HG03378 (cell line): ENCODE data around the gene SLC25A34.

Experiments used
- ATAC-seq: cut with Tn5 transposase; IDR thresholded peaks from one replicate; pipeline ENCODE4 v1.9.1; 2021; ENCODE audit warnings: mild to moderate bottlenecking, moderate library complexity; ENCODE audit not compliant: unreplicated experiment

The SLC25A34 gene

DNA sequence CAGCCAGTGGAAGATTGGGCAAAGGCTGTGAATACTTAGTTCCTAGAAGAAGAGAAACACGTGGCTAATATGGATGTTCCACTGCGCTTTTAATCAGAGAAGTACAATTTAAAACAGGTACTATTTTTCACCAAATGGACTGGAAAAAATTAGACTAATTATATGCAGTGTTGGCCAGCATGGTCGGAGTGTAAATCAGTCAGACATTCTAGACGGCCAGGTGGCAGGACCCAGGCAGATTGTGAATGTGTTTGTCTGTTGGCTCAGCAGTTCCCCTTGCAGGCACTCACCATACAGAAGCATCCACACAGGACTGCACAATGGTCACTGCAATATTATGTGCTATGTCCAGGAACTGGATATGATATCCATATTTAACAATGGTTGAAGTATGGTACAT, 23.9 kb upstream of the SLC25A34 start:
- ATAC-seq, result no peak

DNA sequence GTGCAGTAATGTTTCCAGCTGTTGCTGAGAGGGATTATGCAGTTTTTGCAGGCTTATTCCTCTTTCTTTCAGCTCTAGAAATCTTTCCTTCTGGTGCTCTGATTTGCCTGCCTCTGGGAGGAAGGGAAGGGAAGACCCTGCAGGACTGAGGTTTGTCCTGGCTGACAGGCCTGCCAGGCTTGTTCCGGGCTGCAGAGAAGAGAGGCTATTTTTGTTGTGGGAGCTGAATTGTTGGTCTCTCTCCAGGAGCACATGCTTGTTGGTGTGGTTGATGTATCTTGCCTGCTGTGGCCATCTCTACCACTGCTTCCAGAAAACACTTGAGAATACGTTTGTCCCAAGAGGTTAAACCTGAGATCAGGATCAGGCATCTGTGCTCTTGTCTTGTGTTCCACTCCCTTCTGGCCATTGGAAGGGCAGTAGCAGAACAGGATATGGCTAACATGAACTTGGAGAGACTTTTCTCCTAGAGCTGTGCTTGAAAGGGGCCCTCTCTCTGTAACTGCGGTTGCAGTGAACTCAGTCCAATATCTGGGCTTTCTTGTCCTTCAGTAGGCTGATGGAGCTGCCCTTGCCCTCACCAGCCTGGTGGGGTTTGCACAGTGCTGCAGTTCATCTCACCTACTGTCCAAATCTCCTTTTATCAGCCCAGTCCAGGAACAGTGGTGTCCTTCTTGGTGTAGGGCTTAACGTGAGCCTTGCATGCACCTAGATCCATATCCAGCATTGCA, 21.5 kb upstream of the SLC25A34 start:
- no peak for ATAC-seq

DNA sequence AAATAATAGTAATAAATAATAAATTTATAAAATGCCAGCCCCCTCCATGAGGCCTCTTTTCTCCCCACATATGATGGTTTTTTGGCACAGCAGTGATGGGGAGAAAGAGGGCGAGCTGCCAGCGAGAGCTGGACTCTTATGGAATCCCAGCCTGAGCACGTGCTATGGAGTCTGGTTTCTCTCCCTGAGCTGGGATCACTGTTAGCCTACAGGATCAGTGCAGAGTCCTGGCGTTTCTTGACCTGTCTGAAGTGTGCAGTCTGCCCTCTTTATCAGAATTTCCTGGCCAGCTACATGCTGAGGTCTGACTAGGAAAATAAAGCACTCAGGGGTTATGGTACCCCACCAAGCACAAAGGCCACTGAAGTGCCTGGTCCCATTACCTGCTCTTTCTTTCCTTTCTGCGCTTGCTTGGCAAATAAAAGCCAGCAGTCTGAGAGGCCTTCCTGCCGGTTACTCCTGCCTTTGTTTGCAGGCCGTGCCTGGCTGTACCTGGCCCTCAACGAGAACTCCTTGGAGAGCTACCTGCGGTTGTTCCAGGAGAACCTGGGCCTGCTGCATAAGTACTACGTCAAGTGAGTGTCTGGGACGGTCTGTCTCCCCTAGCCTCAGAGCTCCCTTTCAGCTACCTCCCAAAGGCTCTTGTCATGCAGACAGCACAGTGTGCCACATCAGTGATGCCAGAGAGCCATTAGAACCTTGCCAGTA, 18.5 kb upstream of the SLC25A34 start:
- no peak for ATAC-seq

DNA sequence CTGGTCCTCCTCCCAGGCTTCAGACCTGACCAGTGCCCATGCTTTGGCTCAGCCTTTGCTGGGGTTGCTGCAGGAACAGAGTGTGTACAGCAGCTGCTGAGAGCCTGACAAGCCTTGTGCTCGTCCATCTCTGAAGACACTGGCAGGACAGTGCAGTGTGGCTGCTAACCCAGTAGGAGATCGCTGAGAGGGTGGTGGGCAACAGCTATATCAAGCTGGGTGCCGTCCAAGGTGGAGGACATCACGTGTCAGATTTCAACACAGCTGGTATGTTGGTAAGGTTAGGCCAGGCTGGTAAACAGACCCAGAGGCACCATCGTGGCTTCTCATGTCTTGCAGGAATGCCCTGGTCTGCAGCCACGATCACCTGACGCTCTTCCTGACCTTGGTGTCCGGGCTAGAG, 17.9 kb upstream of the SLC25A34 start:
- no peak for ATAC-seq

DNA sequence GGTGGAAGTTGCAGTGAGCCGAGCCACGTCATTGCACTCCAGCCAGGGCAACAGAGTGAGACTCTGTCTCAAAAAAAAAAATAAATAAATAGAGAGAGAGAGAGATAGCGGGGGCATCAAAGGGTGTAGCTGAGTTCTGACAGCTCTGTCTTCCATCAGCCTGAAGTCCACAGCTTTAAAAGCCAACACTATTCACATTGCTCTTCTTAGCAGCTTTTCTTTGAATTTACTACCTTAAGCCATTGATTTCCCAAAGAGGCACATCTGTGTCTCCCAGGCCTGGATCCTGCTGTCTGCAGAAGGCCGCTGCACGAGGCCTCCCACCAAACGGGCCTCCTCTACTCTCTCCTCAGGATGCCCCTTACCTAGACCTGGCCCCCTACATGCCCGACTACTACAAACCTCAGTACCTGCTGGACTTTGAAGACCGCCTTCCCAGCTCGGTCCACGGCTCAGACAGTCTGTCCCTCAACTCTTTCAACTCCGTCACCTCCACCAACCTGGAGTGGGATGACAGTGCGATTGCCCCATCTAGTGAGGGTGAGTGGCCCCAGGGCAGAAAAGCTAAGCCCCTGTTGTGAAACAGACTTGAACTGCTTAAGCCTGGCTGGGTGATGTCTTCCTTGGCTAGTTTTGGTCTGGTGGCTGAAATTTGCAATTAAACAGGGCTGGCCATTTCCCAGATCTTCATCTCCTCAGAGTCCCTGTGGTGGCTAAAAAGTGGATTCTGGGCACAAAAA, 16.5 kb upstream of the SLC25A34 start:
- ATAC-seq, result no peak

DNA sequence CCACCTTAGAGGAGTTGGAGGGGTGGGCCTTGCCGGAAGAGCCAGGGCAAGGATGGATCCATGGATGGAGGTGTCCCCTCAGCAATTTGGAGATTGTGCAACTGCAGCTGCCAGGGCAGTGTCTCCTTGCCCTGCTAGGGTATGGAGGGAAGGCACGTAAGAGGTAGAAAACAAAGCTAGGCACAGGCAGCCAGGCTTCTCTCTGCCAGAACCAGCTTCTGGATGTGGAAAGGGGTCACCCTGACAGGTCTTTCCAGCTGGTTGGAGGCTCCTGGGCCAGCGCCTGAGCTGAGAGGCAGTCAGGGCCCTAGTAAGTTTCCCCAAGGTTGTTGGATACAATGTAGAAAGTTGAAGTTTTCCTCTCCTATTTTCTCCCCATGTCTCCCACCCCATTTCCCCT, 15.2 kb upstream of the SLC25A34 start:
- no peak for ATAC-seq

DNA sequence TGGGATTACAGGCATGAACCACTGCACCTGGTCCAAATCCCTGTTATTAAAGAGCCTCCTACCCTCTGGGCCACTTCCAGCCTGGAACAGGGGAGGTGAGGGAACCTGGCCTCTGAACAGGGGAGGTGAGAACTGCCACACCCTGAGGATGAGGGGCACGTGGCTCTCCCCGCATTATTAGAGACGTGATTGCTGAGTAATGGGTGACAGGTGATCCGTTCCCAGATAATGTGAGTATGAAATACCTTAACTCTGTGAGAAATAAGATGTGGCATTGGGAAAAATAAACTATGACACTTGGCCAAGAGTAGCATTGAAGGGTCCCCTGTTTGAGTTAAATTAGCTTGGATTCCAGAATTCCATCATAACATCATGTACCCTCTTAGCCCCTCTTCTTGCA, 13.6 kb upstream of the SLC25A34 start:
- no peak for ATAC-seq

DNA sequence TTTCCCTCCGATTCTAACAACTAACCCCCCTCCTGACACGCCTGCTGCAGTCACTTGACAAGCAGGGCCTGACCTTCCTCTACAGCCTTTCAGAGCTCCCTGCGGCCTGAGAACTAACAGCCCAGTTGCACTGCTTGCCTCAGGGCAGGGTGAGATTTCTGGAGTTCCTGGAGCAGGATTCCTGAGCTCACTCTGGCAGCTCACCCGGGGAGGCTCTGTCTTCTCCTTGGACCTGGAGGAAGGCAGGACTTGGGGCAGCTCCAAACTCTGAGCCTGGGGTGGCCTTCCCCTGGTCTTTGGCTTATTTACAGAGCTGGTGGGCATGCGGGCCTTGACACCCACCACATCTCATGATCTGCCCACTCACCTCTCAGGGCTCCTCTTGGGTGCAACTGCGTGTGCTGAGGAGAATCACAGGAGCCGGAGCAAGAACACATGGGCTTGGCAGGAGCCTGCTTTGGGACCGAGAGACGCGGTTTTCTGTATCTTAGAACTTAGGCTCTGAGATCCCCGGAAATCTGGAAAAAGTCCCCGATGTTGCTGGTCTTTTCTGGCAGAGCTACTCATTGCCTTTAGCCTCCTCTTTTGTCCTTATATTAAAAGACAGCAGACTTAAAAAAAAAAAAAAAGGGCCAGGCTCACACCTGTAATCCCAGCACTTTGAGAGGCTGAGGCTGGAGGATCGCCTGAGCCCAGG, 13.1 kb upstream of the SLC25A34 start:
- no peak for ATAC-seq

DNA sequence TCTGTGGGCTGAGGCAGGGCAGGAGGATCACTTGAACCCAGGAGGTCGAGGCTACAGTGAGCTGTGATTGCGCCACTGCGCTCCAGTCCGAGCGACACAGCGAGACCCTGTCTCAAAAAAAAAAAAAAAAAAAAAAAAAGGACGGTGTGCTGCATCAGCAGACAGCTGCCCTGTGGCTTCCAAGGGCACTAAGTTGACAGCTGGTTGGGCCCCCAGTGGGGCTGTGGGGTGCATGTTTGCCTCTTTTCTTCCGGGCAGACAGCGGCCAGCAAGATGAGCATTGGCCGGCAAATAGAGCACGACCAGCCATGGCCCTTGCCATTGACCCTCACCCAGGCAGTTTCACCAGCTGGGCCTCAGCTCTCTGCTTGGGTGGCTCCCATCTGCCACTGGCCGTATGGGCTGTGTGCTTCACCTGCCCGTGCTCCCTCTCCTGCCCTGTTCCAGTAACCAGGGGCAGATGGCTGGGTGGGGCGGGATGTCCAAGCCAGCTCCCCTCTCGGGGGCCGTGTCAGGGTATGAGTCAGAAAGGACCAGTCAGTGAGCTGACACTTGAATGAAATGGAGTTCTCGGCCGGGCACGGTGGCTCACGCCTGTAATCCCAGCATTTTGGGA, 12.3 kb upstream of the SLC25A34 start:
- ATAC-seq, result no peak

DNA sequence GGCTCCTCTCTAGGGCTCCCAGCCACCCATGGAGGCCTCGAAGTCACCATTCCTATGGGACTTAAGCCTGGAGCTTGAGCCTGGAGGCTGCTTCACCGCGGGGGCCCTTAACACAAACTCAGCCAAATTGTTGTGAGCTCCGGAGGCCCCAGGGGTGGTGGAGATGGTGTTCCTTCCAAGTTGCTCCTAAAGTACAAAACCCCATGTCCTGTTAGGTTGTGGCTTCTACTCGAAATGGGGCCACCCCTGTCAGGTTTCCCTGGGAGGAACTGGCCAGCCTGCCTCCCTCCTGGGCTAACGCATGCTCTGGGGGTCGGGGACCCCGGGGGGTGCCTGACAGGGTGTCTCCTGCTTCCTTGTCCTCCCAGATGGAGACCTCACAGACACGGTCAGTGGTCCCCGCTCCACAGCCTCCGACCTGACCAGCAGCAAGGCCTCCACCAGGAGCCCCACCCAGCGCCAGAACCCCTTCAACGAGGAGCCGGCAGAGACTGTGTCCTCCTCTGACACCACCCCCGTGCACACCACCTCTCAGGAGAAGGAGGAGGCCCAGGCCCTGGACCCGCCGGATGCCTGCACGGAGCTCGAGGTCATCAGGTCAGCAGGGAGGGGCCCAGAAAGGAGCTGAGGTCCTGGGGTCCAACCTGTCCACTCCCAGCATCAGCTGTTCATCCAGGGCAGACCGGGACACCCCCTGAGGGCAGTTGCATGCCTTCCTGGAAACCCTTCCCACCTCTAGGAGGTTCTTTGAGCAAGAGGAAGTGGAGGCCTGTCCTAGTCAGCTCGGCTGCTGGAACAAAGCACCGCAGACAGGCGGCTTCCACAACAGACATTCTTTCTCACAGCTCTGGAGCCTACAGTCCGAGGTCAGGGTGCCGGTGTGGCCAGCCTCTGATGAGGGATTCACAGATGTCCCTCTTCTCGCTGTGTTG, 10.8 kb upstream of the SLC25A34 start:
- ATAC-seq, result no peak

DNA sequence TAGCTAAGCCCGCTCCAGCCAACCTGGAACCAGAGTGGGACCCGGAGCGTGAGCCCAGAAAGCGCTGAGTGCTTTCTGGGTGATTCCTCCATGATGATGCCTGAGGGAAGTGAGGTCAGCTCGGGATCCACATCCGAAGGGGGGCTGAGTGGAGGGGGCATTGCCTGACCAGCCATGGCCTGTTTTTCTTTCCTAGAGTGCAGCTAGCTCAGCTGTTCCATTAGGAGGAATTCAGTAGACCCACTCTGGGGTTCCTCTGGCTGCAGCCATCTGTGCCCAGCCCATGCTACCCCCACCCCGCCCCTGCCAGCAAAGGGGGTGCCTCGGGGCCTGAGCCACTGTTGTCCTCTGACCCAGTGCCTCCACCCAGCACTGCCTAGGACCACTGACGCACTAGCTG, 9.6 kb upstream of the SLC25A34 start:
- ATAC-seq, result no peak

DNA sequence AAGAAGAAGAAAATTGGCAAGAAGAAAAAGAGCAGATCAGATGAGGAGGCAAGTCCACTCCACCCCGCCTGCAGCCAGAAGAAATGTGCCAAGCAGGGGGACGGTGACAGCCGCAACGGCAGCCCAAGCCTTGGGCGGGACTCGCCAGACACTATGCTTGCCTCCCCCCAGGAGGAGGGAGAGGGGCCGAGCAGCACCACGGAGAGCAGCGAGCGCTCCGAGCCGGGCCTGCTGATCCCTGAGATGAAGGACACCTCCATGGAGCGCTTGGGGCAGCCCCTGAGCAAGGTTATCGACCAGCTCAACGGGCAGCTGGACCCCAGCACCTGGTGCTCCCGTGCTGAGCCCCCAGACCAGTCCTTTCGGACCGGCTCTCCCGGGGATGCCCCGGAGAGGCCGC, 9.0 kb upstream of the SLC25A34 start:
- no peak for ATAC-seq

DNA sequence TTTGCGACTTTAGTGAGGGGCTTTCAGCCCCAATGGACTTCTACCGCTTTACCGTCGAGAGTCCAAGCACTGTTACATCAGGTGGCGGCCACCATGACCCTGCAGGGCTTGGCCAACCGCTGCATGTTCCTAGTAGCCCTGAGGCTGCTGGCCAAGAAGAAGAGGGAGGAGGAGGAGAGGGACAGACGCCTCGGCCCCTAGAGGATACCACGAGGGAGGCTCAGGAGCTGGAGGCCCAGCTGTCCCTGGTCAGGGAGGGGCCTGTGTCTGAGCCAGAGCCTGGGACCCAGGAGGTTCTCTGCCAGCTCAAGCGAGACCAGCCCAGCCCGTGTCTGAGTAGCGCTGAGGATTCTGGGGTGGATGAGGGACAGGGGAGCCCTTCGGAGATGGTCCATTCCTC, 8.6 kb upstream of the SLC25A34 start:
- ATAC-seq, result no peak

DNA sequence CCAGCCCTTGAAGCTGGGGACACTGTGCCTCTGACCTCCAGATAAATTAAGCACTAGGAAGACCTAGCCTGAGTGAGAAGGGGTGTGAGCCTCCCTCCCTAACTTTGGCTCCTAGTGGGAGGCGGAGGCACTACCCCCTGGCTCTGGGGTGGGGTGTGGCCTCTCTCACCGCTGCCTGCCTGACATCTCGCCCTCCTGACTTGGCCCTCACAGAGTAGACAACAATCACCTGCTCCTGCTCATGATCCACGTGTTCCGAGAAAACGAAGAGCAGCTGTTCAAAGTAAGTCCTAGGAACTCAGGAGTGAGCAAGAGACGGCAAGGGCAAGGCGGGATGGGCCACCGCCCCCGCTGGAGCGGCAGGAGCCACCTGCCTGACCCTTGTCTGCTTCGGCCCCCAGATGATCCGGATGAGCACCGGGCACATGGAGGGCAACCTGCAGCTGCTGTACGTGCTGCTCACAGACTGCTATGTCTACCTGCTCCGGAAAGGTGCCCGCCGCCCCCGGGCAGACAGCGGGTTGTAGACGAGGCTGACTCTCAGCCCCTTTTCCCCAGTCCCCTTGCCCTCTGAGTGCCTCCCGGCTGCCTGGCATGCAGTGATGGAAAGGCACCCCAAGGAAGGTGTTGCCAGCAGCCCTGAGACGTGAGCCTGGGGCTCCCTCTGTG, 8.1 kb upstream of the SLC25A34 start:
- no peak for ATAC-seq

DNA sequence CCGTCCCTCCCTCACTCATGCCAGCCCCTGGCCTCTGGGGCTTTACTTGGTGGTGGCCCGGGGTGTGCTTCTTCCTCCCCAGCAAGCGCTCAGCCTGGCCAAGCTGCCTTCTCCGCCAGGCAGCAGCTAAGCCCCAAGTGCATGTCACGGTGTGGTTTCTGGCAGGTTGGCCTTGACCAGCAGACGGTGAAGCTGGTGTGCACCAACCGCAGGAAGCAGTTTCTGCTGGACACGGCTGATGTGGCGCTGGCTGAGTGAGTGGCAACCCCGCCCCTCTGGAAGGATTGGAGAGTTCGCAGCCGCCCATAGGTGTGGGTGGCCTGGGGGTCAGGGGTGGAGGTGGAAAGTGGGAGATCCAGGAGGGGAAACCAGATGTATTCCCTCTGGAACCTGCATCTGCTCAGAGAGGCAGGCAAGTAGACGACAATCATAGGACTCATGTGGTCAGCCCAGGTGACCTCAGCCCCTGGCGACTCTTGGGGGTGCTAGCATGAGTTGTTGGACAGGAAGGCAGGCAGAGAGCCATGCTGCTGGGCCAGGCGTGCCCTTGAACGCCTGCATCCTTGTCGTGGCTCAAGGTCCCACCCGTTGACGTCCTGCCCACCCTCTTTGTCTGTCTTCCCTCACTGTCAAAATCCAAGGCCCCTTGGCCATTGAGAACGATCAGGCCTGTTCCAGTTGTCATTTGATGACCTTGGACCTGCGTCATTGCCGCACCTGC, 7.0 kb upstream of the SLC25A34 start:
- no peak for ATAC-seq

DNA sequence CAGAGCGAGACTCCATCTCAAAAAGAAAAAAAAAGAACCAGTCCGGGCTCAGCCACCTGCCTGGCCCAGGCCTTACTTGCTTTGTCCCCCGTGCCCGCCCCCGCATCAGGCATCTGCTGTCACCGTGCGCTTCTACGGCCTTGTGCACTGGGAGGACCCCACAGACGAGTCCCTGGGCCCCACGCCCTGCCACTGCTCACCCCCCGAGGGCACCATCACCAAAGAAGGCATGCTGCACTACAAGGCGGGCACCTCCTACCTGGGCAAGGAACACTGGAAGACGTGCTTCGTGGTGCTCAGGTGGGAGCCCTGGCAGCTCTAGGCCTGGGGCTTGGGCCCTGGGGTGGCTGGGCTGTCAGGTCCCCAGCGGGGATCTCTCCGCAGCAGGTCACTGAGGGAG, 5.6 kb upstream of the SLC25A34 start:
- ATAC-seq, result no peak

DNA sequence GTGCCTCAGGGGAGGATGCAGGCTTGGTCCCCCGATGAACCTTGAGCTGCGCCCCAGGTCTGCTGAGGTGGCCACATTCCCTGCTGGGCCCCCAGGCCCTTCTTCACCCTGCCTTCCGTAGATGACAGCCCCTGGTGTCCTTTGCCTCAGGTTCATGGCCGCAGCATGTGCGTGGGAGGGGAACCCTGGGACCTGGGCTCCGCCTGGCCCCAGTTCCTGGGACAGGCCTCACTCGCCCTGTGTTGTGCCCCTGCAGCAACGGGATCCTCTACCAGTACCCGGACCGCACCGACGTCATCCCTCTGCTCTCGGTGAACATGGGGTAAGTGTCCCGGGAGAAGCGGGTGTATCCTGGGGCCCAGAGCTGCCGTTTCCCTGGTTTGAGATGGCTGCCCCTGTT, 5.1 kb upstream of the SLC25A34 start:
- ATAC-seq, result no peak

DNA sequence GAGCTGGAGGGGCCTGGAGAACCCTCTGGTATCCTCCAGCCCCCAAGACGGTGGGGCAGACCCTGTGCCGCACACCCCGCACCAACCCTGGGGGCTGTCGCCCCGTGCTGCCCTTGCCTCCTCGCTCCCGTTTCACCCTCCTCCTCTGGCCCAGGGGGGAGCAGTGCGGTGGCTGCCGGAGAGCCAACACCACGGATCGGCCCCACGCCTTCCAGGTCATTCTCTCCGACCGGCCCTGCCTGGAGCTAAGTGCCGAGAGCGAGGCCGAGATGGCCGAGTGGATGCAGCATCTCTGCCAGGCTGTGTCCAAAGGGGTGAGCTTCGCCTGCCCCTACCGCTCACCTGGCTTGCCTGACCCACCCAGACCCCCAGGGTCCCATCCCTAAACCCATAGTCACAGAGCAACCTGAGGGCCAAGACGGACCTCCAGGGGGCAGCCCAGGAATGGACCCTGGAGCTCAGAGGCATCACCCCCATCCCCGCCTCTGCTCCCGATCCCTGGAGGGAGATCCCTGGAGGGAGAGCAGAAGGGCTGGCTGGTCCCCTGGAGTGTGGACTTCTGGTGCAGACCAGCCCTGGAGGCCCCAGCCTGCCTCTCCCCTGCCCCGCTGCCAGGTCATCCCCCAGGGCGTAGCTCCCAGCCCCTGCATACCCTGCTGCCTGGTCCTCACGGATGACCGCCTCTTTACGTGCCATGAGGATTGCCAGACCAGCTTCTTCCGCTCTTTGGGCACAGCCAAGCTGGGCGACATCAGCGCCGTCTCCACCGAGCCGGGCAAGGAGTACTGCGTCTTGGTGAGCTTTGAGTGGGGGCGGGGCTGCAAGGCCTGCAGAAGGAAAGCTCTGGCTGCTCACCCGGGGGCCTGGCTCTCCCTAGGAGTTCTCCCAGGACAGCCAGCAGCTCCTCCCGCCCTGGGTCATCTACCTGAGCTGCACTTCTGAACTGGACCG, 4.0 kb upstream of the SLC25A34 start:
- no peak for ATAC-seq
